Measurements from ENCODE around the gene DDI1.

DDI1 gene

GRCh38 chr11:104057908-104058307 is 21.5 kb downstream of the DDI1 start:
- Histone ChIP-seq H3K9me3 (ENCODE audit: control insufficient read depth, insufficient read depth, low read length) (no peaks in the 10 kb centered on the region), H3K4me3 (ENCODE audit: low read length) (no peak overlapping the region), H3K27ac (ENCODE audit: low read length) (no peak overlapping the region), H3K4me1 (ENCODE audit: control insufficient read depth, insufficient read depth, low read length) (no peaks in the 10 kb centered on the region), H3K27me3 (ENCODE audit: control insufficient read depth, insufficient read depth, low read length) (no peaks in the 10 kb centered on the region), H3K36me3 (ENCODE audit: control insufficient read depth, insufficient read depth, low read length) (no peaks in the 10 kb centered on the region)
- WGBS (ENCODE audit: insufficient coverage, insufficient read length), result no CpG with 5 or more reads among the region's 5 CpGs
- DNase-seq (ENCODE audit: low read depth, low spot score), result no peak

GRCh38 chr11:104058680-104059079 is 22.2 kb downstream of the DDI1 start:
- Histone ChIP-seq H3K4me3 (ENCODE audit: low read length) (no peak overlapping the region), H3K9me3 (ENCODE audit: control insufficient read depth, insufficient read depth, low read length) (no peaks in the 10 kb centered on the region), H3K36me3 (ENCODE audit: control insufficient read depth, insufficient read depth, low read length) (no peaks in the 10 kb centered on the region), H3K27ac (ENCODE audit: low read length) (no peak overlapping the region), H3K27me3 (ENCODE audit: control insufficient read depth, insufficient read depth, low read length) (no peaks in the 10 kb centered on the region), H3K4me1 (ENCODE audit: control insufficient read depth, insufficient read depth, low read length) (no peaks in the 10 kb centered on the region)
- no CpG with 5 or more reads among the region's 4 CpGs for WGBS (ENCODE audit: insufficient coverage, insufficient read length)
- no peak for DNase-seq (ENCODE audit: low read depth, low spot score)

- Histone ChIP-seq H3K27me3 (ENCODE audit: control insufficient read depth, insufficient read depth, low read length) (no peaks in the 10 kb centered on the region), H3K9me3 (ENCODE audit: control insufficient read depth, insufficient read depth, low read length) (no peaks in the 10 kb centered on the region), H3K36me3 (ENCODE audit: control insufficient read depth, insufficient read depth, low read length) (no peaks in the 10 kb centered on the region), H3K4me3 (ENCODE audit: low read length) (no peak overlapping the region), H3K4me1 (ENCODE audit: control insufficient read depth, insufficient read depth, low read length) (no peaks in the 10 kb centered on the region), H3K27ac (ENCODE audit: low read length) (no peak overlapping the region)
- no CpG with 5 or more reads among the region's 3 CpGs for WGBS (ENCODE audit: insufficient coverage, insufficient read length)
- no peak for DNase-seq (ENCODE audit: low read depth, low spot score)
Measured at GRCh38 chr11:104060004-104060794, 23.8 kb downstream of the DDI1 start.

- Histone ChIP-seq H3K4me3 (ENCODE audit: low read length) (no peak overlapping the region), H3K27me3 (ENCODE audit: control insufficient read depth, insufficient read depth, low read length) (no peaks in the 10 kb centered on the region), H3K36me3 (ENCODE audit: control insufficient read depth, insufficient read depth, low read length) (no peaks in the 10 kb centered on the region), H3K9me3 (ENCODE audit: control insufficient read depth, insufficient read depth, low read length) (no peaks in the 10 kb centered on the region), H3K4me1 (ENCODE audit: control insufficient read depth, insufficient read depth, low read length) (no peaks in the 10 kb centered on the region), H3K27ac (ENCODE audit: low read length) (no peak overlapping the region)
- no CpG with 5 or more reads among the region's 1 CpG for WGBS (ENCODE audit: insufficient coverage, insufficient read length)
- no peak for DNase-seq (ENCODE audit: low read depth, low spot score)
Measured at GRCh38 chr11:104060820-104061219, 24.4 kb downstream of the DDI1 start.

- H3K36me3 ChIP-seq (ENCODE audit: control insufficient read depth, insufficient read depth, low read length), result no peaks in the 10 kb centered on the region
- WGBS (ENCODE audit: insufficient coverage, insufficient read length), result no CpG with 5 or more reads among the region's 9 CpGs
- H3K9me3 ChIP-seq (ENCODE audit: control insufficient read depth, insufficient read depth, low read length), result no peaks in the 10 kb centered on the region
- H3K27ac ChIP-seq (ENCODE audit: low read length), result no peak overlapping the region
- DNase-seq (ENCODE audit: low read depth, low spot score), result no peak
- H3K27me3 ChIP-seq (ENCODE audit: control insufficient read depth, insufficient read depth, low read length), result no peaks in the 10 kb centered on the region
- no peaks in the 10 kb centered on the region for H3K4me1 ChIP-seq (ENCODE audit: control insufficient read depth, insufficient read depth, low read length)
- no peak overlapping the region for H3K4me3 ChIP-seq (ENCODE audit: low read length)
Measured at GRCh38 chr11:104061853-104062521, 25.5 kb downstream of the DDI1 start.

GRCh38 chr11:104064034-104064630 is 27.7 kb downstream of the DDI1 start:
- no CpG with 5 or more reads among the region's 5 CpGs for WGBS (ENCODE audit: insufficient coverage, insufficient read length)
- no peak for DNase-seq (ENCODE audit: low read depth, low spot score)
- Histone ChIP-seq H3K9me3 (ENCODE audit: control insufficient read depth, insufficient read depth, low read length) (no peaks in the 10 kb centered on the region), H3K4me3 (ENCODE audit: low read length) (no peak overlapping the region), H3K27ac (ENCODE audit: low read length) (no peak overlapping the region), H3K36me3 (ENCODE audit: control insufficient read depth, insufficient read depth, low read length) (no peaks in the 10 kb centered on the region), H3K4me1 (ENCODE audit: control insufficient read depth, insufficient read depth, low read length) (no peaks in the 10 kb centered on the region), H3K27me3 (ENCODE audit: control insufficient read depth, insufficient read depth, low read length) (no peaks in the 10 kb centered on the region)

- Histone ChIP-seq H3K36me3 (ENCODE audit: control insufficient read depth, insufficient read depth, low read length) (no peaks in the 10 kb centered on the region), H3K4me1 (ENCODE audit: control insufficient read depth, insufficient read depth, low read length) (no peaks in the 10 kb centered on the region), H3K27ac (ENCODE audit: low read length) (no peak overlapping the region), H3K9me3 (ENCODE audit: control insufficient read depth, insufficient read depth, low read length) (no peaks in the 10 kb centered on the region), H3K4me3 (ENCODE audit: low read length) (no peak overlapping the region), H3K27me3 (ENCODE audit: control insufficient read depth, insufficient read depth, low read length) (no peaks in the 10 kb centered on the region)
- WGBS (ENCODE audit: insufficient coverage, insufficient read length), result no CpG with 5 or more reads among the region's 1 CpG
- DNase-seq (ENCODE audit: low read depth, low spot score), result no peak
Measured at GRCh38 chr11:104067534-104067933, 31.1 kb downstream of the DDI1 start.

GRCh38 chr11:104073950-104074705 is 37.7 kb downstream of the DDI1 start:
- Histone ChIP-seq H3K27me3 (ENCODE audit: control insufficient read depth, insufficient read depth, low read length) (no peaks in the 10 kb centered on the region), H3K27ac (ENCODE audit: low read length) (no peak overlapping the region), H3K4me1 (ENCODE audit: control insufficient read depth, insufficient read depth, low read length) (no peaks in the 10 kb centered on the region; the same call in 1 of the 2 replicates), H3K36me3 (ENCODE audit: control insufficient read depth, insufficient read depth, low read length) (no peaks in the 10 kb centered on the region), H3K4me3 (ENCODE audit: low read length) (no peak overlapping the region), H3K9me3 (ENCODE audit: control insufficient read depth, insufficient read depth, low read length) (no peaks in the 10 kb centered on the region)
- no CpG with 5 or more reads among the region's 3 CpGs for WGBS (ENCODE audit: insufficient coverage, insufficient read length)
- DNase-seq (ENCODE audit: low read depth, low spot score), result no peak

- H3K27ac ChIP-seq (ENCODE audit: low read length), result no peak overlapping the region
- H3K4me3 ChIP-seq (ENCODE audit: low read length), result no peak overlapping the region
Measured at GRCh38 chr11:104075091-104075490, 38.7 kb downstream of the DDI1 start.

GRCh38 chr11:104075706-104076105 is 39.3 kb downstream of the DDI1 start:
- no peaks in the 10 kb centered on the region; the same call in 1 of the 2 replicates for H3K4me1 ChIP-seq (ENCODE audit: control insufficient read depth, insufficient read depth, low read length)

More at GRCh38 chr11:104075091-104075490, 38.7 kb downstream of the DDI1 start:
- DNase-seq (ENCODE audit: low read depth, low spot score), result no peak
- H3K9me3 ChIP-seq (ENCODE audit: control insufficient read depth, insufficient read depth, low read length), result no peaks in the 10 kb centered on the region
- H3K36me3 ChIP-seq (ENCODE audit: control insufficient read depth, insufficient read depth, low read length), result no peaks in the 10 kb centered on the region
- no peaks in the 10 kb centered on the region; the same call in 1 of the 2 replicates for H3K4me1 ChIP-seq (ENCODE audit: control insufficient read depth, insufficient read depth, low read length)
- H3K27me3 ChIP-seq (ENCODE audit: control insufficient read depth, insufficient read depth, low read length), result no peaks in the 10 kb centered on the region

More at GRCh38 chr11:104075706-104076105, 39.3 kb downstream of the DDI1 start:
- Histone ChIP-seq H3K27ac (ENCODE audit: low read length) (no peak overlapping the region), H3K9me3 (ENCODE audit: control insufficient read depth, insufficient read depth, low read length) (no peaks in the 10 kb centered on the region), H3K27me3 (ENCODE audit: control insufficient read depth, insufficient read depth, low read length) (no peaks in the 10 kb centered on the region), H3K36me3 (ENCODE audit: control insufficient read depth, insufficient read depth, low read length) (no peaks in the 10 kb centered on the region), H3K4me3 (ENCODE audit: low read length) (no peak overlapping the region)
- no peak for DNase-seq (ENCODE audit: low read depth, low spot score)
- no CpG with 5 or more reads among the region's 4 CpGs for WGBS (ENCODE audit: insufficient coverage, insufficient read length)
